A549 treated with AZD2906 at 1 μM for 4 hours (cell line): ENCODE results near the gene TP53TG3B. TPM values are rescaled to one million over a fixed set of nuclear protein-coding genes. Genes with fewer than 3 reads are reported as not detected.

Experiments
- total RNA-seq: library from RNA; stranded (reverse); fragments of 200-300 nt; extraction: Qiagen RNA extraction; gene quantifications from 5 replicates; pipeline ENCODE4 v1.2.3, GENCODE V29; 2022

TP53TG3B gene
- total RNA-seq: 0.14 to 0.29 TPM in 2 of 5 replicates, not detected in the others

GRCh38 chr16:33360541-33360940 is at the start of gene TP53TG3B:
TSS of gene TP53TG3B (plus strand) at chr16:33360841. CDS start at chr16:33360909, 68 bp downstream.

Other genes with a start within 250 kb of the TP53TG3B start
- gene TP53TG3C, start 166.6 kb upstream of the TP53TG3B start, total RNA-seq: 0.58 TPM in 1 of 5 replicates, not detected in the others
- gene TP53TG3E, start 56.5 kb upstream of the TP53TG3B start, total RNA-seq: not detected in 5 replicates
- 0.08 to 0.16 TPM (median 0.12 TPM) in 4 of 5 replicates, not detected in the other for gene TP53TG3F, start 98.8 kb downstream of the TP53TG3B start, total RNA-seq